ENCODE measurements around the gene LGALS7B.

DNA sequence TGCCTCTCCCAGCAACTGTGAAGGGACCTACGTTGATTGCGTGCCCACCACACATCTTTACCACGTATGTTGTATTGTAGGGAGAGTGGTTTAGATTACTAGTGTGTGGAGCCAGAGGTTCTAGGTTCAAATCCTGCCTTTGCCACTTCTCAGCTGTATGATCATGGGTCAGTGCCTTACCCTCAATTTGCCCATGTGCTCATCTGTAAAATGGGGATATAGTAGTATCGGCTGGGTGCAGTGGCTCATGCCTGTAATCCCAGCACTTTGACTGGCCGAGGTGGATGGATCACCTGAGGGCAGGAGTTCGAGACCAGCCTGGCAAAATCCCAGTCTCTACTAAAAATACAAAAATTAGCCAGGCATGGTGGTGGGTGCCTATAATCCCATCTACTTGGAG, 24.3 kb downstream of the LGALS7B start:
- TF ChIP-seq POLR2A (IDR thresholded peaks at IDR 0.05), result no peak
- TF ChIP-seq, protein P1, sequence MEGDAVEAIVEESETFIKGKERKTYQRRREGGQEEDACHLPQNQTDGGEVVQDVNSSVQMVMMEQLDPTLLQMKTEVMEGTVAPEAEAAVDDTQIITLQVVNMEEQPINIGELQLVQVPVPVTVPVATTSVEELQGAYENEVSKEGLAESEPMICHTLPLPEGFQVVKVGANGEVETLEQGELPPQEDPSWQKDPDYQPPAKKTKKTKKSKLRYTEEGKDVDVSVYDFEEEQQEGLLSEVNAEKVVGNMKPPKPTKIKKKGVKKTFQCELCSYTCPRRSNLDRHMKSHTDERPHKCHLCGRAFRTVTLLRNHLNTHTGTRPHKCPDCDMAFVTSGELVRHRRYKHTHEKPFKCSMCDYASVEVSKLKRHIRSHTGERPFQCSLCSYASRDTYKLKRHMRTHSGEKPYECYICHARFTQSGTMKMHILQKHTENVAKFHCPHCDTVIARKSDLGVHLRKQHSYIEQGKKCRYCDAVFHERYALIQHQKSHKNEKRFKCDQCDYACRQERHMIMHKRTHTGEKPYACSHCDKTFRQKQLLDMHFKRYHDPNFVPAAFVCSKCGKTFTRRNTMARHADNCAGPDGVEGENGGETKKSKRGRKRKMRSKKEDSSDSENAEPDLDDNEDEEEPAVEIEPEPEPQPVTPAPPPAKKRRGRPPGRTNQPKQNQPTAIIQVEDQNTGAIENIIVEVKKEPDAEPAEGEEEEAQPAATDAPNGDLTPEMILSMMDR (IDR thresholded peaks at IDR 0.05), result no peak

Measured in prostate gland (tissue), 2 donors.